Measurements from ENCODE around the gene CKAP4. TPM values are rescaled to one million over a fixed set of nuclear protein-coding genes. Genes with fewer than 3 reads are reported as not detected.

The CKAP4 gene
- total and polyA plus RNA-seq, 2 donors (not counting 3 experiments of a cell fraction or from before 2014, with no cell fraction given), result 117 to 223 TPM

DNA sequence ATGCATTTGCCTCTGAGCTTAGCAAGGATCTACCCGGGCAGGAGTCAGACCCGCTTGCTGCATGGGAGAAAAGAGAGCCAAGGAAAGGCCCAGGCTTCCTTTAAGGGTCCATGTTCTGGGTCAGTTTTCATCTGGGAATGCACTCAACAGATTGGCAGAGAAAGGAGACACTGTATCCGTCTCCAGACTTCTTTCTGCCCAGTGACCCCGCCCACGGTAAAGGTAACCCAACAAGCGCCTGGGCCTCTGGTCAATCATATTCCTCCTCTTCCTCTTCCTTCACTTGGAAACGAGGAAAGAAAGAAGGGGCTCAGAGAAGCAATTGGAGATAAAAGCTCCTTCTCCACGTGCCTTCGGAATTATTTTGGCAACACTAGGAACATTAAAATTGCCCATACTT, 27.6 kb upstream of the CKAP4 start:
- DNase-seq (ENCODE audit: low read depth, low spot score), result no peak
- dilution Hi-C loops (cut with MboI; ENCODE audit: extremely low pct_ligation_motif_present, low sequenced_read_pairs), result no loop called here
- H3K9ac ChIP-seq (replicated peaks; ENCODE audit: extremely low read depth, insufficient read depth, low read length), result no peak overlapping the region
- ChIA-PET POLR2A (no interaction called here), CTCF (interaction anchor here (1.4 kb wide), 1 partner anchor 52 kb away, joined by 3 read pairs; no protein-coding TSS in a partner anchor)
- no peaks in the 10 kb centered on the region for H3K4me1 ChIP-seq (ENCODE audit: control insufficient read depth, extremely low read depth, insufficient read depth, low read length)
- H3K4me3 ChIP-seq (replicated peaks in 1 of 3; ENCODE audit: insufficient read depth in 1 of 3, low read depth in 1 of 3, low read length in 3 of 3), result no peak overlapping the region
- intact Hi-C loops (cut with micrococcal nuclease), result no loop called here
- no peak for FAIRE-seq
- BruUV-seq (replicated peaks), result no TSS peak
- H4K20me1 ChIP-seq (replicated peaks; ENCODE audit: control insufficient read depth, extremely low read depth, insufficient read depth, low read length), result no peaks in the 10 kb centered on the region
- no peaks in the 10 kb centered on the region for H3K9me3 ChIP-seq (replicated peaks; ENCODE audit: control insufficient read depth, insufficient read depth, low read length)
- peaks cover 0 to 12% of the 10 kb centered on the region in 2 experiments for H3K27me3 ChIP-seq (ENCODE audit: control insufficient read depth in 2 of 2, insufficient read depth in 2 of 2, low read length in 2 of 2)
- H2AFZ ChIP-seq (ENCODE audit: low read depth, low read length), result no peak overlapping the region
- H3K27ac ChIP-seq (ENCODE audit: insufficient read depth, low read depth, low read length), result no peak overlapping the region
- H3K4me2 ChIP-seq (ENCODE audit: insufficient read depth, low read length), result no peak overlapping the region
- TF ChIP-seq POLR2AphosphoS5 (IDR thresholded peaks at IDR 0.05; ENCODE audit: insufficient read depth, low read depth, low read length) (no peak), FOS (IDR thresholded peaks at IDR 0.05; ENCODE audit: borderline replicate concordance, insufficient read depth, low read length) (no peak), POLR2A (IDR thresholded peaks at IDR 0.05; ENCODE audit: low read depth, low read length) (no peak), EZH2 (IDR thresholded peaks at IDR 0.05; ENCODE audit: borderline replicate concordance, low read depth, low read length, severe bottlenecking) (no peak), JUN (IDR thresholded peaks at IDR 0.05; ENCODE audit: borderline replicate concordance, insufficient read depth, insufficient read length, low read depth) (no peak)
- TF ChIP-seq, protein P1, sequence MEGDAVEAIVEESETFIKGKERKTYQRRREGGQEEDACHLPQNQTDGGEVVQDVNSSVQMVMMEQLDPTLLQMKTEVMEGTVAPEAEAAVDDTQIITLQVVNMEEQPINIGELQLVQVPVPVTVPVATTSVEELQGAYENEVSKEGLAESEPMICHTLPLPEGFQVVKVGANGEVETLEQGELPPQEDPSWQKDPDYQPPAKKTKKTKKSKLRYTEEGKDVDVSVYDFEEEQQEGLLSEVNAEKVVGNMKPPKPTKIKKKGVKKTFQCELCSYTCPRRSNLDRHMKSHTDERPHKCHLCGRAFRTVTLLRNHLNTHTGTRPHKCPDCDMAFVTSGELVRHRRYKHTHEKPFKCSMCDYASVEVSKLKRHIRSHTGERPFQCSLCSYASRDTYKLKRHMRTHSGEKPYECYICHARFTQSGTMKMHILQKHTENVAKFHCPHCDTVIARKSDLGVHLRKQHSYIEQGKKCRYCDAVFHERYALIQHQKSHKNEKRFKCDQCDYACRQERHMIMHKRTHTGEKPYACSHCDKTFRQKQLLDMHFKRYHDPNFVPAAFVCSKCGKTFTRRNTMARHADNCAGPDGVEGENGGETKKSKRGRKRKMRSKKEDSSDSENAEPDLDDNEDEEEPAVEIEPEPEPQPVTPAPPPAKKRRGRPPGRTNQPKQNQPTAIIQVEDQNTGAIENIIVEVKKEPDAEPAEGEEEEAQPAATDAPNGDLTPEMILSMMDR (IDR thresholded peaks at IDR 0.05; ENCODE audit: extremely low read depth in 1 of 2, insufficient read depth in 1 of 2, low read depth in 1 of 2, low read length in 2 of 2), result no peak
- TF ChIP-seq, protein P2, sequence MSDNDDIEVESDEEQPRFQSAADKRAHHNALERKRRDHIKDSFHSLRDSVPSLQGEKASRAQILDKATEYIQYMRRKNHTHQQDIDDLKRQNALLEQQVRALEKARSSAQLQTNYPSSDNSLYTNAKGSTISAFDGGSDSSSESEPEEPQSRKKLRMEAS (IDR thresholded peaks at IDR 0.05; ENCODE audit: insufficient read depth, insufficient read length), result no peak
- H3K9me1 ChIP-seq (replicated peaks; ENCODE audit: control insufficient read depth, extremely low read depth, insufficient read depth, low read length), result no peaks in the 10 kb centered on the region
- H3K79me2 ChIP-seq (ENCODE audit: control insufficient read depth, insufficient read depth, low read length), result no peaks in the 10 kb centered on the region
- no peaks in the 10 kb centered on the region for H3K36me3 ChIP-seq (ENCODE audit: control insufficient read depth in 2 of 2, extremely low read depth in 1 of 2, insufficient read depth in 2 of 2, low read length in 2 of 2)

Data from endothelial cell of umbilical vein (primary cell).